ENCODE measurements around the gene VWA8. TPM values are rescaled to one million over a fixed set of nuclear protein-coding genes. Genes with fewer than 3 reads are reported as not detected.

The VWA8 gene
- polyA plus RNA-seq, 1 of the 3 experiments (the other 2 are of a cell fraction) = 5.5 TPM

GRCh38 chr13:41785402-41786172 is 175.3 kb downstream of the VWA8 start:
- ChIA-PET CTCF (interaction anchor here (1.2 kb wide), 1 partner anchor 30 kb away, joined by 3 read pairs; no protein-coding TSS in a partner anchor), POLR2A (no interaction called here)
- Histone ChIP-seq H3K79me2 (ENCODE audit: insufficient read depth) (no peaks in the 10 kb centered on the region), H3K4me2 (no peak overlapping the region), H3K9me2 (peaks cover 3% of the 10 kb centered on the region; the same call in 1 of the 2 replicates), H3K36me3 (replicated peaks in 1 of 2; ENCODE audit: control insufficient read depth in 1 of 2, insufficient read depth in 2 of 2, low read length in 1 of 2) (peaks cover 0 to 4% of the 10 kb centered on the region in 2 experiments), H3K9ac (no peak overlapping the region), H3K4me1 (ENCODE audit: control insufficient read depth in 1 of 2, insufficient read depth in 2 of 2, low read depth in 1 of 2, low read length in 1 of 2) (peaks cover 0 to 7% of the 10 kb centered on the region in 2 experiments; a peak in 1 of 4 replicates), H3K9me3 (no peaks in the 10 kb centered on the region), H3K27ac (ENCODE audit: low read depth in 2 of 2, low read length in 1 of 2) (no peak overlapping the region), H3K4me3 (ENCODE audit: low read depth in 2 of 2, low read length in 1 of 2) (no peak overlapping the region), H3K27me3 (ENCODE audit: insufficient read depth) (no peaks in the 10 kb centered on the region), H4K20me1 (ENCODE audit: insufficient read depth) (no peaks in the 10 kb centered on the region), H2AFZ (ENCODE audit: low read depth) (no peak overlapping the region), H3F3A (replicated peaks; ENCODE audit: insufficient read depth) (peaks cover 4% of the 10 kb centered on the region)
- 94% methylated on average over 6 of the region's 6 CpGs for WGBS (ENCODE audit: low lambda C conversion rate)
- DNase-seq = no peak
- TF ChIP-seq SMC3 (IDR thresholded peaks at IDR 0.05; ENCODE audit: low read depth, low read length) (no peak), ELF1 (IDR thresholded peaks at IDR 0.05) (no peak), EP300 (IDR thresholded peaks at IDR 0.05; ENCODE audit: borderline replicate concordance in 1 of 2, low read depth in 1 of 2, low read length in 1 of 2) (no peak), RXRA (IDR thresholded peaks at IDR 0.05; ENCODE audit: borderline replicate concordance, low read depth) (no peak), NFIC (IDR thresholded peaks at IDR 0.05; ENCODE audit: borderline replicate concordance) (no peak), MEF2A (IDR thresholded peaks at IDR 0.05; ENCODE audit: borderline replicate concordance, low read depth) (no peak), RAD21 (IDR thresholded peaks at IDR 0.05; ENCODE audit: low read length) (no peak), FOSL2 (IDR thresholded peaks at IDR 0.05; ENCODE audit: borderline replicate concordance, low read depth) (no peak), PBX3 (IDR thresholded peaks at IDR 0.05) (no peak), YY1 (IDR thresholded peaks at IDR 0.05; ENCODE audit: low read depth) (no peak)
- TF ChIP-seq, protein P1, sequence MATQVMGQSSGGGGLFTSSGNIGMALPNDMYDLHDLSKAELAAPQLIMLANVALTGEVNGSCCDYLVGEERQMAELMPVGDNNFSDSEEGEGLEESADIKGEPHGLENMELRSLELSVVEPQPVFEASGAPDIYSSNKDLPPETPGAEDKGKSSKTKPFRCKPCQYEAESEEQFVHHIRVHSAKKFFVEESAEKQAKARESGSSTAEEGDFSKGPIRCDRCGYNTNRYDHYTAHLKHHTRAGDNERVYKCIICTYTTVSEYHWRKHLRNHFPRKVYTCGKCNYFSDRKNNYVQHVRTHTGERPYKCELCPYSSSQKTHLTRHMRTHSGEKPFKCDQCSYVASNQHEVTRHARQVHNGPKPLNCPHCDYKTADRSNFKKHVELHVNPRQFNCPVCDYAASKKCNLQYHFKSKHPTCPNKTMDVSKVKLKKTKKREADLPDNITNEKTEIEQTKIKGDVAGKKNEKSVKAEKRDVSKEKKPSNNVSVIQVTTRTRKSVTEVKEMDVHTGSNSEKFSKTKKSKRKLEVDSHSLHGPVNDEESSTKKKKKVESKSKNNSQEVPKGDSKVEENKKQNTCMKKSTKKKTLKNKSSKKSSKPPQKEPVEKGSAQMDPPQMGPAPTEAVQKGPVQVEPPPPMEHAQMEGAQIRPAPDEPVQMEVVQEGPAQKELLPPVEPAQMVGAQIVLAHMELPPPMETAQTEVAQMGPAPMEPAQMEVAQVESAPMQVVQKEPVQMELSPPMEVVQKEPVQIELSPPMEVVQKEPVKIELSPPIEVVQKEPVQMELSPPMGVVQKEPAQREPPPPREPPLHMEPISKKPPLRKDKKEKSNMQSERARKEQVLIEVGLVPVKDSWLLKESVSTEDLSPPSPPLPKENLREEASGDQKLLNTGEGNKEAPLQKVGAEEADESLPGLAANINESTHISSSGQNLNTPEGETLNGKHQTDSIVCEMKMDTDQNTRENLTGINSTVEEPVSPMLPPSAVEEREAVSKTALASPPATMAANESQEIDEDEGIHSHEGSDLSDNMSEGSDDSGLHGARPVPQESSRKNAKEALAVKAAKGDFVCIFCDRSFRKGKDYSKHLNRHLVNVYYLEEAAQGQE (IDR thresholded peaks at IDR 0.05; ENCODE audit: low read depth, low read length) = no peak

GRCh38 chr13:41782086-41782485 is 178.8 kb downstream of the VWA8 start:
- POLR2A ChIA-PET = no interaction called here
- peaks cover 4% of the 10 kb centered on the region for H3F3A ChIP-seq (replicated peaks; ENCODE audit: insufficient read depth)
- H3K9ac ChIP-seq = no peak overlapping the region
- no peaks in the 10 kb centered on the region for H3K79me2 ChIP-seq (ENCODE audit: insufficient read depth)
- no peaks in the 10 kb centered on the region for H3K9me3 ChIP-seq
- 84% methylated on average over 1 of the region's 1 CpG for WGBS (ENCODE audit: low lambda C conversion rate)
- H3K36me3 ChIP-seq (replicated peaks in 1 of 2; ENCODE audit: control insufficient read depth in 1 of 2, insufficient read depth in 2 of 2, low read length in 1 of 2) = peaks cover 2 to 3% of the 10 kb centered on the region in 2 experiments
- H3K27me3 ChIP-seq (ENCODE audit: insufficient read depth) = no peaks in the 10 kb centered on the region
- H4K20me1 ChIP-seq (ENCODE audit: insufficient read depth) = no peaks in the 10 kb centered on the region
- CTCF ChIA-PET = no interaction called here
- peaks cover 3% of the 10 kb centered on the region; the same call in 1 of the 2 replicates for H3K9me2 ChIP-seq
- no peak overlapping the region for H3K27ac ChIP-seq (ENCODE audit: low read depth in 2 of 2, low read length in 1 of 2)
- no peak overlapping the region for H2AFZ ChIP-seq (ENCODE audit: low read depth)
- H3K4me1 ChIP-seq (ENCODE audit: control insufficient read depth in 1 of 2, insufficient read depth in 2 of 2, low read depth in 1 of 2, low read length in 1 of 2) = peaks cover 0 to 9% of the 10 kb centered on the region in 2 experiments; a peak in 1 of 4 replicates
- H3K4me2 ChIP-seq = no peak overlapping the region
- H3K4me3 ChIP-seq (ENCODE audit: low read depth in 2 of 2, low read length in 1 of 2) = no peak overlapping the region
- no peak for DNase-seq
- TF ChIP-seq GATA2 (CRISPR knock-in tag; IDR thresholded peaks at IDR 0.05) (no peak), JUND (IDR thresholded peaks at IDR 0.05) (no peak), IRF3 (IDR thresholded peaks at IDR 0.05; ENCODE audit: low read depth, low read length) (no peak), FOSL2 (IDR thresholded peaks at IDR 0.05; ENCODE audit: borderline replicate concordance, low read depth) (no peak), PBX3 (IDR thresholded peaks at IDR 0.05) (no peak), TAF1 (IDR thresholded peaks at IDR 0.05; ENCODE audit: borderline replicate concordance, low read depth, low read length) (no peak)
- TF ChIP-seq, protein P2, sequence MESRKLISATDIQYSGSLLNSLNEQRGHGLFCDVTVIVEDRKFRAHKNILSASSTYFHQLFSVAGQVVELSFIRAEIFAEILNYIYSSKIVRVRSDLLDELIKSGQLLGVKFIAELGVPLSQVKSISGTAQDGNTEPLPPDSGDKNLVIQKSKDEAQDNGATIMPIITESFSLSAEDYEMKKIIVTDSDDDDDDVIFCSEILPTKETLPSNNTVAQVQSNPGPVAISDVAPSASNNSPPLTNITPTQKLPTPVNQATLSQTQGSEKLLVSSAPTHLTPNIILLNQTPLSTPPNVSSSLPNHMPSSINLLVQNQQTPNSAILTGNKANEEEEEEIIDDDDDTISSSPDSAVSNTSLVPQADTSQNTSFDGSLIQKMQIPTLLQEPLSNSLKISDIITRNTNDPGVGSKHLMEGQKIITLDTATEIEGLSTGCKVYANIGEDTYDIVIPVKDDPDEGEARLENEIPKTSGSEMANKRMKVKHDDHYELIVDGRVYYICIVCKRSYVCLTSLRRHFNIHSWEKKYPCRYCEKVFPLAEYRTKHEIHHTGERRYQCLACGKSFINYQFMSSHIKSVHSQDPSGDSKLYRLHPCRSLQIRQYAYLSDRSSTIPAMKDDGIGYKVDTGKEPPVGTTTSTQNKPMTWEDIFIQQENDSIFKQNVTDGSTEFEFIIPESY (IDR thresholded peaks at IDR 0.05; ENCODE audit: borderline replicate concordance, low read depth) = no peak
